Activated CD4-positive, alpha-beta T cell treated with anti-CD3 and anti-CD28 coated beads, Interleukin-2, amount 10 ng/mL, durations not matched to agents 7 days and 5 days (primary cell): ENCODE measurements around the gene PRPSAP2. TPM values are rescaled to one million over a fixed set of nuclear protein-coding genes. Genes with fewer than 3 reads are reported as not detected.

ENCODE experiments used
- CTCF ChIA-PET: fragments of 350-600 bp; sonication (Branson Sonifier 250); formaldehyde crosslinking; loops from one replicate; lab custom pipeline; 2021; ENCODE audit warnings: antibody characterized with exemption; lab: Charles Lee
- POLR2A ChIA-PET: fragments of 350-600 bp; sonication (Branson Sonifier 250); formaldehyde crosslinking; loops from one replicate; lab custom pipeline; 2021; ENCODE audit warnings: antibody characterized with exemption; lab: Charles Lee
- DNase-seq: peaks from one replicate; pipeline ENCODE4 v3.0.0-alpha.2; 2020
- H3K27ac Mint-ChIP-seq: one replicate; pipeline ENCODE4 v1.8.0; 2021; ENCODE audit warnings: mild to moderate bottlenecking, moderate library complexity, mixed read lengths
- H3K27me3 Mint-ChIP-seq: one replicate; pipeline ENCODE4 v1.8.0; 2021; ENCODE audit warnings: mixed read lengths
- H3K36me3 Mint-ChIP-seq: one replicate; pipeline ENCODE4 v1.8.0; 2021; ENCODE audit warnings: low read depth, mixed read lengths
- H3K4me1 Mint-ChIP-seq: one replicate; pipeline ENCODE4 v1.8.0; 2021; ENCODE audit warnings: mixed read lengths
- H3K4me3 Mint-ChIP-seq: one replicate; pipeline ENCODE4 v1.8.0; 2021; ENCODE audit warnings: mild to moderate bottlenecking, moderate library complexity, mixed read lengths
- H3K9me3 Mint-ChIP-seq: one replicate; pipeline ENCODE4 v1.8.0; 2021; ENCODE audit warnings: mixed read lengths
- total RNA-seq, 2 experiments: library from RNA; stranded (reverse); gene quantifications; one replicate each; pipeline ENCODE4 v1.2.3, GENCODE V29; 2021

PRPSAP2 gene
- total RNA-seq, 2 experiments from 2014 or later = 47.2 to 49.0 TPM

GRCh38 chr17:18925187-18925586 lies 67.3 kb downstream of the PRPSAP2 start:
- H3K36me3 Mint-ChIP-seq = peaks cover 53% of the 10 kb centered on the region
- CTCF ChIA-PET = interaction anchor here (0.7 kb wide), 1 partner anchor 91 kb away, joined by 4 read pairs; no protein-coding TSS in a partner anchor
- POLR2A ChIA-PET = no interaction called here
- H3K27me3 Mint-ChIP-seq = no peaks in the 10 kb centered on the region
- H3K4me3 Mint-ChIP-seq = no peak overlapping the region
- peak; percentile 20 for DNase-seq
- peaks cover 47% of the 10 kb centered on the region for H3K4me1 Mint-ChIP-seq
- no peaks in the 10 kb centered on the region for H3K9me3 Mint-ChIP-seq
- peak overlapping the region; percentile 71 for H3K27ac Mint-ChIP-seq

GRCh38 chr17:18928628-18929125 lies 70.7 kb downstream of the PRPSAP2 start:
- CTCF ChIA-PET = interaction anchor here (0.6 kb wide), 1 partner anchor 9 kb away, joined by 3 read pairs; no protein-coding TSS in a partner anchor
- Mint-ChIP-seq H3K27me3 (no peaks in the 10 kb centered on the region), H3K27ac (no peak overlapping the region), H3K9me3 (no peaks in the 10 kb centered on the region), H3K36me3 (peaks cover 64% of the 10 kb centered on the region), H3K4me1 (peaks cover 43% of the 10 kb centered on the region), H3K4me3 (no peak overlapping the region)
- POLR2A ChIA-PET = no interaction called here
- no peak for DNase-seq

- Mint-ChIP-seq H3K4me3 (no peak overlapping the region), H3K27me3 (no peaks in the 10 kb centered on the region), H3K36me3 (peaks cover 38% of the 10 kb centered on the region), H3K9me3 (no peaks in the 10 kb centered on the region), H3K27ac (no peak overlapping the region), H3K4me1 (peaks cover 20% of the 10 kb centered on the region)
- no peak for DNase-seq
- CTCF ChIA-PET = interaction anchor here (0.7 to 1.3 kb wide), 4 partner anchors 10 to 31 kb away, joined by 3 to 4 read pairs (median 3); no protein-coding TSS in a partner anchor
- POLR2A ChIA-PET = interaction anchor here (1.4 kb wide), 1 partner anchor 73 kb away, joined by 4 read pairs; no protein-coding TSS in a partner anchor
These were observed 74.6 kb downstream of the PRPSAP2 start for GRCh38 chr17:18932360-18933055.

DNA sequence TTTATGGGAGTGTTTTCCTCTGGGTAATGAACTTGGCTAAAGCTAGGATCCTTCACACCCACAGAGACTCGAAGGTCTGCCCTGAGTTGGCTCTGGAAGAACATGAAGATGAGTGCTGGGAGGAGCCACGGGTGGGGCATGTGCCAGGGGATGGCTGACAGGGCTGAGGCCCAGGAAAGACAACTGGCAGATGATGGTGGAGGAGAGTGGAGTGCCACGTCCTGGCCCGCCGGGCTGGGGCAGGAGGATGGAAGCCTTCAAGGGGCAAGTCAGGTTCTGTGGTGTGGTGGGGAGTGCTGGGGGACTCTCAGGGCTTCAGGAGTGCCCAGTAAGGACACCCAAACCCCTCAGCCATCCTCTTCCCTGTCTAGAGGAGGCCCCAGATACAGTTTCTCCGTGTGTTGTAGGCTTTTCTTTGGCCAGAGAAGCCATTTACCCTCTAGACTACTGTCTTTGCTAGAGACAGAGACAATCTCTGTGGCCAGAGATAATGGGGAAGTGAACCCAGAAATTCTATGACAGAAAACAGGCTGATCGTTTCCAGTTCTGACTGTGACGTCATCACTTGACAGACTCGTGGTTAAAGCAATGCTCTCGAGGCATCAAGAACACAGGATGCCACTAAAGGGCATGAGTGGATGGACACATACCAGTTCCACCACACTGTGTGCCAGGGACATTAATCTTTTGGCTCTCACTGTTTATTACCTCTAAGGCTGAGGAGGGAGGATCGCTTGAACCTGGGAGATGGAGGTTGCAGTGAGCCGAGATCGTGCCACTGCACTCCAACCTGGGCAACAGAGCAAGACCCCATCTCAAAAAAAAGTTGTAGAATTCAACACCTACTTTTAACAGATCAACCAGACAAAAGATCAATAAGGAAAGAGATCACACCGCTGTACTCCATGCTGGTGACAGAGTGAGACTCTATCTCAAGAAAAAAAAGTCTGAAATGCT lies 75.4 kb downstream of the PRPSAP2 start:
- POLR2A ChIA-PET = interaction anchor here (1.4 kb wide), 1 partner anchor 74 kb away, joined by 4 read pairs; no protein-coding TSS in a partner anchor
- no peaks in the 10 kb centered on the region for H3K9me3 Mint-ChIP-seq
- H3K4me1 Mint-ChIP-seq = peaks cover 20% of the 10 kb centered on the region
- no peak for DNase-seq
- no peaks in the 10 kb centered on the region for H3K27me3 Mint-ChIP-seq
- H3K36me3 Mint-ChIP-seq = peaks cover 34% of the 10 kb centered on the region
- H3K4me3 Mint-ChIP-seq = no peak overlapping the region
- CTCF ChIA-PET = interaction anchor here (1.1 to 1.7 kb wide), 5 partner anchors 10 to 308 kb away, joined by 3 to 4 read pairs (median 3); no protein-coding TSS in a partner anchor
- peak overlapping the region; percentile 42 for H3K27ac Mint-ChIP-seq

DNA sequence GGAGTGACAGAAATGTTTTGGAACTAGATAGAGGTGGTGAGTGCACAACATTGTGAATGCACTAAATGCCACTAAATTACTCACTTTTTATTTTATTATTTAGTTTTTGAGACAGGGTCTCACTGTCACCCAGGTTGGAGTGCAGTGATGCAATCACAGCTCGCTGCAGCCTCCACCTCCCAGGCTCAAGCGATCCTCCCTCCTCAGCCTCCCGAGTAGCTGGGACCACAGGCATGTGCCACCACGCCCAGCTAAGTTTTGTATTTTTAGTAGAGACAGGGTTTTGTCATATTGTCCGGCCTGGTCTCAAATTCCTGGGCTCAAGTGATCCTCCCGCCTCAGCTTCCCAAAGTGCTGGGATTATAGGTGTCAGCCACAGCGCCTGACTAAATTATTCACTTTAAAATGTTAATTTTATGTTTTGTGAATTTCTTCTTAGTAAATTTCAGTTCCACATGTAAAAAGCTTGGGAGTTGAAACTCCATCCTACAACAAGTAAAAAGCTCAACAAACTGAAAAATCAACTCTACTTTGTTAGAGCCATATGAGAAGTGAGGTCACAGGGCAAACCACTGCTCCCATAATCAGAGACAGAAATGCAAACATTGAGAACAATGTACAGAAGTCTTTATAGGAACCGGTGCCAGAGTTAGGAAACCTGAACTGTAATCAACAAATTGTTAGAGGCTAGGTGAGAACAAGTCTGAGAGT lies 80.2 kb downstream of the PRPSAP2 start:
- peaks cover 8% of the 10 kb centered on the region for H3K27me3 Mint-ChIP-seq
- ChIA-PET POLR2A (no interaction called here), CTCF (interaction anchor here (0.8 to 1.6 kb wide), 2 partner anchors 12 to 23 kb away, joined by 3 read pairs; no protein-coding TSS in a partner anchor)
- no peak for DNase-seq
- H3K4me1 Mint-ChIP-seq = peaks cover 7% of the 10 kb centered on the region
- H3K4me3 Mint-ChIP-seq = no peak overlapping the region
- H3K27ac Mint-ChIP-seq = no peak overlapping the region
- peaks cover under 1% of the 10 kb centered on the region for H3K36me3 Mint-ChIP-seq
- H3K9me3 Mint-ChIP-seq = no peaks in the 10 kb centered on the region

- CTCF ChIA-PET = interaction anchor here (0.6 to 1.6 kb wide), 3 partner anchors 11 to 30 kb away, joined by 3 read pairs; no protein-coding TSS in a partner anchor
- Mint-ChIP-seq H3K36me3 (no peaks in the 10 kb centered on the region), H3K4me1 (peaks cover 2% of the 10 kb centered on the region), H3K27me3 (peaks cover 8% of the 10 kb centered on the region), H3K9me3 (no peaks in the 10 kb centered on the region), H3K4me3 (no peak overlapping the region), H3K27ac (no peak overlapping the region)
- POLR2A ChIA-PET = no interaction called here
- no peak for DNase-seq
These were observed 80.7 kb downstream of the PRPSAP2 start for GRCh38 chr17:18938692-18939023.

- no peaks in the 10 kb centered on the region for H3K9me3 Mint-ChIP-seq
- CTCF ChIA-PET = no interaction called here
These were observed 86.7 kb downstream of the PRPSAP2 start for GRCh38 chr17:18944646-18945045.

DNA sequence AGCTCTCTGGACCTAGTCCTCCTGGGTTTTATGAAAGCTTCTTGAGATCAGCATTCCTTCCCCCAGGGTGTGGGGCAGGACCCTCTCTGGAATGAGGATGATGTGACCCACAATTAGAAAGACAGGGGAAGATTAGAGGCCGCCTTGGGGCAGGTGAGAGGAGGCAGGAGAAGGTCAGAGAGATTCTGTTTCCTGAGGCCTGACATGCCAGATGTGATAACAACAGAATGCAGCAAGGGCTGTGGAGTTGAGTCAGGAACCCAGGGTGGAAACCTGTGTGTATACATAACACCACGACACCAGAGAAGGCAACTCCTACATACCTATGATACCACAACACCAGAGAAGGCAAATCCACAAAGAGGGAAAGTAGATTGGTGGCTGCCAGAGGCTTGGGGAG lies 88.6 kb downstream of the PRPSAP2 start:
- no peaks in the 10 kb centered on the region for H3K4me1 Mint-ChIP-seq
- H3K27ac Mint-ChIP-seq = no peak overlapping the region
- H3K9me3 Mint-ChIP-seq = no peaks in the 10 kb centered on the region
- DNase-seq = no peak
- ChIA-PET CTCF (no interaction called here), POLR2A (no interaction called here)
- H3K27me3 Mint-ChIP-seq = peaks cover 22% of the 10 kb centered on the region
- no peak overlapping the region for H3K4me3 Mint-ChIP-seq
- H3K36me3 Mint-ChIP-seq = no peaks in the 10 kb centered on the region

More at GRCh38 chr17:18944646-18945045, 86.7 kb downstream of the PRPSAP2 start:
- Mint-ChIP-seq H3K27me3 (peaks cover 22% of the 10 kb centered on the region), H3K36me3 (no peaks in the 10 kb centered on the region), H3K4me3 (no peak overlapping the region), H3K4me1 (peaks cover 2% of the 10 kb centered on the region), H3K27ac (no peak overlapping the region)
- POLR2A ChIA-PET = no interaction called here
- no peak for DNase-seq

- POLR2A ChIA-PET = no interaction called here
- no peak overlapping the region for H3K27ac Mint-ChIP-seq
- CTCF ChIA-PET = interaction anchor here (1.3 kb wide), 1 partner anchor 13 kb away, joined by 3 read pairs; no protein-coding TSS in a partner anchor
These were observed 89.9 kb downstream of the PRPSAP2 start for GRCh38 chr17:18947866-18948265.

DNA sequence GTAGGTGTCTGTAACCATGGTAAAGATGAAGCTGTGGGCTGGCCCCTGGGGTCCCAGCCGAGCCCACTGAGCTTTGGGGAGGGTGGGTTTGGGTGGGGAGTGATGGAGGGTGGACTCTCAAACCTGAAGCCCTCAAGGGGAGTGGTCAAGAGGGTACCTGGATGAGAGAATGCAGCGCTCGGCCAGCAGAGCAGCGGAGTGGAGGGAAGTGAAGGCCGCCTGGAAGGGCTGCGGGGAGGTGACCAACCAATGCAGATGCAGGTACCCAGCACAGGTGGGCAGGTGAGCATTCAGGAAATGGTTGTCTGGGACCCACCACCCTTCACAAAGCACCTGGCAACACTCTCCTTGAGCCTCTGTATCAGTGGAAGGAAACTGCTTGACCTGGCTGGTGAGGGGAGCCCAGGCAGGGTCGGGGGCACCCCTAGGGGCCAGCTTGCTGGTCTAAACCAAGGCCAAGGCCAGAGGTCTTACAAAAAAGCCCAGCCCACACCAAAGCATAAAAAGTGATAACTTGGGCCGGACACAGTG lies 90.6 kb downstream of the PRPSAP2 start:
- peaks cover 16% of the 10 kb centered on the region for H3K27me3 Mint-ChIP-seq
- H3K36me3 Mint-ChIP-seq = no peaks in the 10 kb centered on the region
- H3K4me3 Mint-ChIP-seq = no peak overlapping the region
- no peak overlapping the region for H3K27ac Mint-ChIP-seq
- no peaks in the 10 kb centered on the region for H3K4me1 Mint-ChIP-seq
- DNase-seq = no peak
- CTCF ChIA-PET = interaction anchor here (1.2 to 1.3 kb wide), 2 partner anchors 7 to 13 kb away, joined by 3 read pairs; no protein-coding TSS in a partner anchor
- H3K9me3 Mint-ChIP-seq = no peaks in the 10 kb centered on the region
- POLR2A ChIA-PET = no interaction called here

More at GRCh38 chr17:18947866-18948265, 89.9 kb downstream of the PRPSAP2 start:
- no peaks in the 10 kb centered on the region for H3K9me3 Mint-ChIP-seq
- no peak for DNase-seq
- H3K27me3 Mint-ChIP-seq = peaks cover 17% of the 10 kb centered on the region
- no peak overlapping the region for H3K4me3 Mint-ChIP-seq
- no peaks in the 10 kb centered on the region for H3K36me3 Mint-ChIP-seq
- H3K4me1 Mint-ChIP-seq = no peaks in the 10 kb centered on the region

DNA sequence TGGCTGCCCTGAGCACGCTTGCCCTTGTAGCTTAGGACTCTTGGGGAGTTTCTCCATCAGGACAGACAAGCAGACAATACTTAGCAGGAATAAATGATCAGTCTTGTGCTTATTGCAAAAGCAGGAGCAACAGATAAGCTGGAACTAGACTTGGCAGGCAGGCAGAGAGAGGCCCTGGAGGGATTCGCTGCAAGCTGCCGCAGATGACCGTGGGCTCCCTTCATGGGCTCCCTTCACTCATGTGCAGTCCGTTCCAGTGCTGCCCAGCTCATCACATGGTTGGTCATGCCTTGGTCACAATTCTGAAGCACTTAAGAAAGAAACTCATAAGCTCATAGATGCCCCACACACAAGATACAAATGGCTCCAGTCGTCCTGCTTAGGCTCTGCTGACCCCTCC lies 91.6 kb downstream of the PRPSAP2 start:
- POLR2A ChIA-PET = no interaction called here
- CTCF ChIA-PET = interaction anchor here (0.5 to 1.2 kb wide), 4 partner anchors 8 to 1013 kb away, joined by 3 to 4 read pairs (median 3); no protein-coding TSS in a partner anchor
- no peak for DNase-seq
- H3K36me3 Mint-ChIP-seq = peaks cover 4% of the 10 kb centered on the region
- H3K4me3 Mint-ChIP-seq = no peak overlapping the region
- peaks cover 8% of the 10 kb centered on the region for H3K4me1 Mint-ChIP-seq
- H3K27ac Mint-ChIP-seq = no peak overlapping the region
- peaks cover 12% of the 10 kb centered on the region for H3K27me3 Mint-ChIP-seq
- H3K9me3 Mint-ChIP-seq = no peaks in the 10 kb centered on the region
